Inflammatory macrophage (primary cell): Measurements from ENCODE around the gene MORC1.

Source experiments
- DNase-seq, 2 donors: peaks; one replicate each; pipeline ENCODE4 v3.0.0-alpha.2; 2020 to 2022

Gene MORC1

GRCh38 chr3:108936924-108937689 is 180.8 kb downstream of the MORC1 start:
- DNase-seq, result no peak

GRCh38 chr3:108931035-108931434 is 186.9 kb downstream of the MORC1 start:
- no peak for DNase-seq

GRCh38 chr3:108918866-108919265 is 199.1 kb downstream of the MORC1 start:
- no peak for DNase-seq

- DNase-seq, result peak; percentile 32 to 46
Measured at GRCh38 chr3:108914774-108915641, 202.9 kb downstream of the MORC1 start.

GRCh38 chr3:108909799-108910198 is 208.1 kb downstream of the MORC1 start:
- DNase-seq, result no peak
